HG02840 (cell line): ENCODE data around the gene FANCC.

Experiments
- ATAC-seq: cut with Tn5 transposase; IDR thresholded peaks from one replicate; pipeline ENCODE4 v1.9.1; 2021; ENCODE audit warnings: mild to moderate bottlenecking, moderate library complexity, moderate number of reproducible peaks; ENCODE audit not compliant: unreplicated experiment, low FRiP score

Gene FANCC

GRCh38 chr9:95201206-95201605, 116.3 kb downstream of the FANCC start:
- no peak for ATAC-seq

GRCh38 chr9:95197692-95198271, 119.7 kb downstream of the FANCC start:
- ATAC-seq: no peak

- no peak for ATAC-seq
Observed at GRCh38 chr9:95193480-95193879, 124.0 kb downstream of the FANCC start.

- ATAC-seq: no peak
Observed at GRCh38 chr9:95193067-95193466, 124.4 kb downstream of the FANCC start.

GRCh38 chr9:95192631-95193030, 124.9 kb downstream of the FANCC start:
- no peak for ATAC-seq

- ATAC-seq: no peak
Observed at GRCh38 chr9:95190413-95190812, 127.1 kb downstream of the FANCC start.

GRCh38 chr9:95189251-95190098, 128.0 kb downstream of the FANCC start:
- no peak for ATAC-seq

- ATAC-seq: no peak
Observed at GRCh38 chr9:95188459-95188858, 129.1 kb downstream of the FANCC start.

GRCh38 chr9:95185956-95186355, 131.6 kb downstream of the FANCC start:
- ATAC-seq: no peak

GRCh38 chr9:95182854-95183563, 134.5 kb downstream of the FANCC start:
- ATAC-seq: no peak

- ATAC-seq: no peak
Observed at GRCh38 chr9:95181835-95182234, 135.7 kb downstream of the FANCC start.

GRCh38 chr9:95181226-95181818, 136.2 kb downstream of the FANCC start:
- ATAC-seq: no peak

- ATAC-seq: no peak
Observed at GRCh38 chr9:95177617-95178016, 139.9 kb downstream of the FANCC start.

GRCh38 chr9:95176755-95177319, 140.7 kb downstream of the FANCC start:
- no peak for ATAC-seq

- no peak for ATAC-seq
Observed at GRCh38 chr9:95175523-95175922, 142.0 kb downstream of the FANCC start.

- ATAC-seq: no peak
Observed at GRCh38 chr9:95174038-95174437, 143.5 kb downstream of the FANCC start.

GRCh38 chr9:95171596-95171995, 145.9 kb downstream of the FANCC start:
- no peak for ATAC-seq

- no peak for ATAC-seq
Observed at GRCh38 chr9:95171001-95171400, 146.5 kb downstream of the FANCC start.

- no peak for ATAC-seq
Observed at GRCh38 chr9:95167998-95168397, 149.5 kb downstream of the FANCC start.

GRCh38 chr9:95165004-95165403, 152.5 kb downstream of the FANCC start:
- no peak for ATAC-seq
